OCI-LY1 (cell line): ENCODE data around the gene LPAR5.
A peak's percentile ranks its signal among the peaks of the same experiment; 100 is the strongest.

ENCODE experiments used
- H2AFZ ChIP-seq: fragments of 200-600 bp; sonication (generic), shearing (Covaris generic); 2 replicates; pipeline ENCODE4 v1.6.0; 2014; ENCODE audit warnings: antibody characterized with exemption, mild to moderate bottlenecking, low read length
- H3F3A ChIP-seq: fragments of 200-600 bp; sonication (generic), shearing (Covaris generic); 2 replicates; pipeline ENCODE4 v1.6.0; 2014; ENCODE audit warnings: mild to moderate bottlenecking, antibody characterized with exemption, low read length, moderate library complexity; ENCODE audit not compliant: insufficient read depth
- H3K27ac ChIP-seq: fragments of 200-600 bp; sonication (generic); 2 replicates; pipeline ENCODE4 v1.5.1; 2014; ENCODE audit warnings: low read length, mixed run types, mild to moderate bottlenecking, low read depth; ENCODE audit not compliant: poor library complexity, severe bottlenecking
- H3K27me3 ChIP-seq: fragments of 200-600 bp; sonication (generic); 2 replicates; pipeline ENCODE4 v1.6.0; 2014; ENCODE audit warnings: antibody characterized with exemption, mild to moderate bottlenecking, low read length, moderate library complexity; ENCODE audit not compliant: insufficient read depth
- H3K36me3 ChIP-seq: fragments of 200-600 bp; sonication (generic); 2 replicates; pipeline ENCODE4 v1.6.1; 2014; ENCODE audit warnings: mild to moderate bottlenecking, antibody characterized with exemption, low read length, moderate library complexity, mixed read lengths; ENCODE audit not compliant: insufficient read depth
- H3K4me1 ChIP-seq: fragments of 200-600 bp; sonication (generic); 2 replicates; pipeline ENCODE4 v1.5.1; 2014; ENCODE audit warnings: mild to moderate bottlenecking, low read length, moderate library complexity; ENCODE audit not compliant: insufficient read depth, severe bottlenecking
- H3K4me2 ChIP-seq: fragments of 200-600 bp; sonication (generic), shearing (Covaris generic); 2 replicates; pipeline ENCODE4 v1.6.1; 2014; ENCODE audit warnings: low read length
- H3K4me3 ChIP-seq: fragments of 200-600 bp; sonication (generic); 2 replicates; pipeline ENCODE4 v1.5.1; 2014; ENCODE audit warnings: low read length, low read depth, mild to moderate bottlenecking, mixed read lengths; ENCODE audit not compliant: poor library complexity, severe bottlenecking
- H3K79me2 ChIP-seq: fragments of 200-600 bp; shearing (Covaris generic); 2 replicates; pipeline ENCODE4 v1.6.1; 2016; ENCODE audit warnings: mixed run types, low read length, mixed read lengths; ENCODE audit not compliant: insufficient read depth
- H3K9ac ChIP-seq: fragments of 200-600 bp; sonication (generic), shearing (Covaris generic); 2 replicates; pipeline ENCODE4 v1.6.1; 2014; ENCODE audit warnings: mild to moderate bottlenecking, low read length, mixed read lengths
- H3K9me2 ChIP-seq: fragments of 200-600 bp; sonication (generic), shearing (Covaris generic); 2 replicates; pipeline ENCODE4 v1.6.1; 2014; ENCODE audit warnings: low read depth, mild to moderate bottlenecking, low read length, mixed read lengths
- H3K9me3 ChIP-seq: fragments of 200-600 bp; shearing (Covaris generic); 2 replicates; pipeline ENCODE4 v1.6.1; 2014; ENCODE audit warnings: low read length, mixed read lengths
- H4K20me1 ChIP-seq: fragments of 200-600 bp; sonication (generic), shearing (Covaris generic); 2 replicates; pipeline ENCODE4 v1.6.0; 2016; ENCODE audit warnings: mild to moderate bottlenecking, low read length; ENCODE audit not compliant: insufficient read depth
- EZH2 ChIP-seq: fragments of 200-600 bp; sonication (generic), shearing (Covaris generic); IDR thresholded peaks from 2 replicates; pipeline ENCODE4 v1.8.0; 2017; ENCODE audit warnings: borderline replicate concordance, mixed run types, mild to moderate bottlenecking, antibody characterized with exemption, low read length, moderate library complexity, mixed read lengths
- TF ChIP-seq, protein P1 (sequence below): fragments of 200-600 bp; sonication (generic), shearing (Covaris generic); IDR thresholded peaks from 2 replicates; pipeline ENCODE4 v1.5.1; 2017; ENCODE audit warnings: mild to moderate bottlenecking, antibody characterized with exemption, low read length, moderate library complexity, mixed read lengths

The LPAR5 gene

GRCh38 chr12:6626654-6627283 is 9.0 kb downstream of the LPAR5 start:
- Histone ChIP-seq H3K9me3 (no peaks in the 10 kb centered on the region), H3K9me2 (no peaks in the 10 kb centered on the region), H3K27ac (peak overlapping the region; percentile 84), H3K79me2 (no peaks in the 10 kb centered on the region), H3F3A (no peaks in the 10 kb centered on the region), H3K27me3 (no peaks in the 10 kb centered on the region), H3K4me3 (peak overlapping the region; percentile 51), H2AFZ (no peak overlapping the region), H4K20me1 (no peaks in the 10 kb centered on the region), H3K36me3 (peaks cover 6% of the 10 kb centered on the region; the same call in 1 of the 2 replicates), H3K4me2 (peak overlapping the region; percentile 71), H3K4me1 (peaks cover 42% of the 10 kb centered on the region), H3K9ac (peak overlapping the region; percentile 45; the same call in 1 of the 2 replicates)
- no peak for TF ChIP-seq EZH2
- TF ChIP-seq, protein P1, sequence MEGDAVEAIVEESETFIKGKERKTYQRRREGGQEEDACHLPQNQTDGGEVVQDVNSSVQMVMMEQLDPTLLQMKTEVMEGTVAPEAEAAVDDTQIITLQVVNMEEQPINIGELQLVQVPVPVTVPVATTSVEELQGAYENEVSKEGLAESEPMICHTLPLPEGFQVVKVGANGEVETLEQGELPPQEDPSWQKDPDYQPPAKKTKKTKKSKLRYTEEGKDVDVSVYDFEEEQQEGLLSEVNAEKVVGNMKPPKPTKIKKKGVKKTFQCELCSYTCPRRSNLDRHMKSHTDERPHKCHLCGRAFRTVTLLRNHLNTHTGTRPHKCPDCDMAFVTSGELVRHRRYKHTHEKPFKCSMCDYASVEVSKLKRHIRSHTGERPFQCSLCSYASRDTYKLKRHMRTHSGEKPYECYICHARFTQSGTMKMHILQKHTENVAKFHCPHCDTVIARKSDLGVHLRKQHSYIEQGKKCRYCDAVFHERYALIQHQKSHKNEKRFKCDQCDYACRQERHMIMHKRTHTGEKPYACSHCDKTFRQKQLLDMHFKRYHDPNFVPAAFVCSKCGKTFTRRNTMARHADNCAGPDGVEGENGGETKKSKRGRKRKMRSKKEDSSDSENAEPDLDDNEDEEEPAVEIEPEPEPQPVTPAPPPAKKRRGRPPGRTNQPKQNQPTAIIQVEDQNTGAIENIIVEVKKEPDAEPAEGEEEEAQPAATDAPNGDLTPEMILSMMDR = no peak

DNA sequence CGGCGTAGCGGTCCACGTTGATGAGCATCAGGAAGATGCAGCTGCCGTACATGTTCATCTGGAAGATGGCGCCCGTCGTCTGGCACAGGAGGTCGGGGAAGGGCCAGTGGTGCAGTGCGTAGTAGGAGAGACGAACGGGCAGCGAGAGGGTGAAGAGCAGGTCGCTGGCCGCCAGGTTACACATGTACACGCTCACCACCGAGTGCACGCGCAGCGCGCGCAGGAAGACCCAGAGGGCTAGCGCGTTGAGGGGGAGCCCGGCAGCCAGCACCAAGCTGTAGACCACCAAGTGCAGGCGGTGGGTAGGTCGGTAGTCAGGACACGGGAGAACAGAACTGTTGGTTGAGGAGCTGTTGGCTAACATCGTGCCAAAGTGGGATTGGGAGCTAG is 14.9 kb downstream of the LPAR5 start:
- H3K27me3 ChIP-seq = no peaks in the 10 kb centered on the region
- H2AFZ ChIP-seq = no peak overlapping the region
- peaks cover 14% of the 10 kb centered on the region; the same call in 1 of the 2 replicates for H3F3A ChIP-seq
- H3K36me3 ChIP-seq = peaks cover 36% of the 10 kb centered on the region
- no peaks in the 10 kb centered on the region for H3K79me2 ChIP-seq
- no peak overlapping the region for H3K27ac ChIP-seq
- H3K9ac ChIP-seq = no peak overlapping the region
- H3K9me3 ChIP-seq = no peaks in the 10 kb centered on the region
- H3K9me2 ChIP-seq = no peaks in the 10 kb centered on the region
- no peaks in the 10 kb centered on the region for H4K20me1 ChIP-seq
- H3K4me3 ChIP-seq = no peak overlapping the region
- TF ChIP-seq, protein P1 = no peak
- no peak for TF ChIP-seq EZH2
- peaks cover 7% of the 10 kb centered on the region for H3K4me1 ChIP-seq
- H3K4me2 ChIP-seq = no peak overlapping the region

GRCh38 chr12:6620137-6620884 is 15.4 kb downstream of the LPAR5 start:
- Histone ChIP-seq H3K27ac (no peak overlapping the region), H3K9ac (no peak overlapping the region), H3K36me3 (peaks cover 36% of the 10 kb centered on the region), H4K20me1 (no peaks in the 10 kb centered on the region), H2AFZ (no peak overlapping the region), H3K9me2 (no peaks in the 10 kb centered on the region), H3K27me3 (no peaks in the 10 kb centered on the region), H3K9me3 (no peaks in the 10 kb centered on the region), H3F3A (peaks cover 18% of the 10 kb centered on the region; the same call in 1 of the 2 replicates), H3K4me1 (peaks cover 7% of the 10 kb centered on the region), H3K4me2 (no peak overlapping the region), H3K79me2 (no peaks in the 10 kb centered on the region), H3K4me3 (no peak overlapping the region)
- TF ChIP-seq, protein P1 = peak; percentile 19; the same call in 1 of the 2 replicates
- no peak for TF ChIP-seq EZH2
